Measurements from ENCODE around the gene SIMC1. TPM values are rescaled to one million over a fixed set of nuclear protein-coding genes. Genes with fewer than 3 reads are reported as not detected.

The SIMC1 gene
- total RNA-seq, 1 donor from 2014 or later: 5.5 TPM

GRCh38 chr5:176317534-176318374 is 79.5 kb downstream of the SIMC1 start:
- ATAC-seq: no peak

GRCh38 chr5:176319827-176320554 is 81.8 kb downstream of the SIMC1 start:
- no peak for ATAC-seq

- ATAC-seq: no peak
Observed at GRCh38 chr5:176320577-176320976, 82.4 kb downstream of the SIMC1 start.

- ATAC-seq: peak; percentile 31
Observed at GRCh38 chr5:176334031-176334770, 96.0 kb downstream of the SIMC1 start.

GRCh38 chr5:176337913-176338312 is 99.7 kb downstream of the SIMC1 start:
- no peak for ATAC-seq

GRCh38 chr5:176339304-176339703 is 101.1 kb downstream of the SIMC1 start:
- ATAC-seq: no peak

- no peak for ATAC-seq
Observed at GRCh38 chr5:176341325-176342157, 103.3 kb downstream of the SIMC1 start.

GRCh38 chr5:176342158-176342483 is 103.9 kb downstream of the SIMC1 start:
- ATAC-seq: no peak

GRCh38 chr5:176342766-176343458 is 104.7 kb downstream of the SIMC1 start:
- ATAC-seq: no peak

GRCh38 chr5:176350416-176350815 is 112.2 kb downstream of the SIMC1 start:
- no peak for ATAC-seq

GRCh38 chr5:176352116-176352878 is 114.1 kb downstream of the SIMC1 start:
- no peak for ATAC-seq

- no peak for ATAC-seq
Observed at GRCh38 chr5:176353533-176353932, 115.3 kb downstream of the SIMC1 start.

- peak; percentile 48 for ATAC-seq
Observed at GRCh38 chr5:176355400-176356178, 117.4 kb downstream of the SIMC1 start.

GRCh38 chr5:176356179-176356566 is 117.9 kb downstream of the SIMC1 start:
- no peak for ATAC-seq

GRCh38 chr5:176359658-176360057 is 121.4 kb downstream of the SIMC1 start:
- no peak for ATAC-seq

GRCh38 chr5:176360894-176361436 is 122.7 kb downstream of the SIMC1 start:
- peak; percentile 3 for ATAC-seq

GRCh38 chr5:176361437-176362232 is 123.4 kb downstream of the SIMC1 start, which contains the start of gene KIAA1191:
Gene KIAA1191, minus strand, starts transcription at chr5:176361764. Its CDS starts 2,256 bp downstream, at chr5:176359508.
- ATAC-seq: peak; percentile 93

GRCh38 chr5:176362233-176362490 is 123.9 kb downstream of the SIMC1 start:
- ATAC-seq: no peak

GRCh38 chr5:176364765-176365350 is 126.6 kb downstream of the SIMC1 start:
- ATAC-seq: no peak
